Stimulated activated CD4-positive, alpha-beta T cell treated with anti-CD3 and anti-CD28 coated beads, Interleukin-1b, Interleukin-23, amount 100 ng/mL, for 1 hour (primary cell): ENCODE measurements around the gene IL20RB.
"Not testable (repeated sequence)": the region's sequence is repeated elsewhere in the genome, so short reads cannot be mapped to it uniquely, and the experiment has no call there.

Experiments
- DNase-seq, 2 donors: peaks; one replicate each; pipeline ENCODE4 v3.0.0-alpha.2; 2020; ENCODE audit warnings: low read depth in 2 of 2

Gene IL20RB

DNA sequence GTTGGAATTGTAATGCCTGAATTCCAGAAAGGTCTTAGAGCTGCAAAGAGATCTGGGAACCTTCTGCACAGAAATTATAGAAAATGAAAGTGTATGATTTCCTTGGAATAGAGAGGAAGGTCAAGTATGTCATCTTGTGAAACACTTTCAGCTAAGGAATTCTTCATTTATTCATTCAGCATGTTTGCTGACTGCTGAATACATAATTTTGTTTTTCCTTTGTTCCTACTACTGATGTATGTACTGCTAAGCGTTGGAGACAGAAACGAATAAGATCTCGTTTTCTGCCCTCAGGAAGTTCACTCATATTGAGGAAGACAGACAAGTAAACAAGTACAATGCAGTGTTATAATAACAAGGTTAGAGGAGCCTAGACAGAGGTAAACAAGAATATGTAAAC is 14.3 kb upstream of the IL20RB start:
- no peak for DNase-seq

DNA sequence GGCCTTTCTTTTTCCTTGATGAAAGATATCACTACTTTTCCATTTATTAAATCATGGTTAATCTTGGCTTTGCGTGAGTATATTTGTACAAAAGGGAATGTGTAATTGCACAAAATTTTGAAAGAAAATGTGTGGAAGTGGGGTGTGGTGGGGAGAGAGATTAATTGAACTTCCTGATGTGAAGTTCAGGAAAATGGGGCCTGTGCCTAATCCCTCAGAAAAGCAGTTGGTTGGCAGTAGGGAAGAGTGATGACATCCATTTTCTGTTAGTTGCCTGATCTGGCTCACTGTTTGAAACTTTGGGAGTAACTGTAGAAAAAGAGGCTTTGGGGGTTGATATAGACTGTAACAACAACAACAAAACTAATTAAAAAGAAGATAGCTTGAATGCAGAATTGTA is 10.8 kb upstream of the IL20RB start:
- DNase-seq: no peak

DNA sequence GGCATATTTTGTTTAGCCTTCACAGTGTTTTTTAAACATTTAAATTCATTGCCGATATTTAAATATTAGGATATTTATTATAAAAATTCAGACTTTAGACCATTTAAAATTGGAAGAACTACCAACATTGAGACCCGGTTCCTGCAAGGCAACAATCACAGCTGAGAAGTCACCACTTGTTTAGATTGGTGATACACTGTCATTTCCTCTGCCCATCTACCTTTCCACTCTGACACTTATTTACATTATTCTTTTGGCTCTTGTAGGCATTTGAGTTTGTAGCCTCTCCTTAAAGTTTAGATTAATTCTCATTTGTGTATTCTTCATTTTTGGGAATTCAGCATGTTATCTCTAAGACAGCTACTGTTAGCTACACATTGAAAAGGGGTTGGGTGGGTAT is 10.3 kb upstream of the IL20RB start:
- DNase-seq: no peak

DNA sequence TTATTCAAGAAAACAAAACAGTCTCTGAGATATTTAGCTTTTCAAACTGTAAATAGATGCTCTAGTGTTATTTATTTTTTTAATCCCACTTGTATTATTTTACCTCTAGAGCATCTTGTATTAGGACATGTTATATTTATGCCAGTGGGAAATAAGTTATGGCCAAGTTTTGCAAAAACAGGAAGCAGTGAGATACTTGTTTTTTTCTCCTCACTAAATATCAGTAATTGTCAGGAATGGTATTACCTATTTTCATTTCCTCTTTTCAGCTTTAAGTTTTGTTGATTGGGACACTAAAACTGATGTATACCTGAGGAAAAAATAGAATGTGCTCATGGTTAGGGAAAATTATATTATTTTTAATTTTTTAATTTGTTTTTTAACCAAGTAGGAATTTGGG is 8.6 kb upstream of the IL20RB start:
- no peak for DNase-seq

DNA sequence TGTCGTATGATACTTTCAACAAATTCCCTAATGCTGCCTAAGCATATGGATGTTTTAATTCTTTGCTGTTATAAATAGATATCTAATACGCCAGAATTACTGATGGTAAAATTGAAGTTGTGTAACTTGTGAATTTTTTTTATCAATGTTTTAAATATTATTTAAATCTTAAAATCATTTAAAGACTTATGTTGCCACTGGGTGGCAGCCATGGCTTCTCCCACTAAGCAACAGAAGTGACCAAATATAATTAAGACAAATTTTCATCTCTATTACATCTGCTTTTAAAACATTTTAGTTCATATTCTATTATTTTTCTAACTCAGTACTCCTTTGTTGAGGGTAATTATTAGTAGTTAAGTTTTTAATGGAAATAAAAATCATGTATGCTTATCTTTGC is 8.1 kb upstream of the IL20RB start:
- no peak for DNase-seq

DNA sequence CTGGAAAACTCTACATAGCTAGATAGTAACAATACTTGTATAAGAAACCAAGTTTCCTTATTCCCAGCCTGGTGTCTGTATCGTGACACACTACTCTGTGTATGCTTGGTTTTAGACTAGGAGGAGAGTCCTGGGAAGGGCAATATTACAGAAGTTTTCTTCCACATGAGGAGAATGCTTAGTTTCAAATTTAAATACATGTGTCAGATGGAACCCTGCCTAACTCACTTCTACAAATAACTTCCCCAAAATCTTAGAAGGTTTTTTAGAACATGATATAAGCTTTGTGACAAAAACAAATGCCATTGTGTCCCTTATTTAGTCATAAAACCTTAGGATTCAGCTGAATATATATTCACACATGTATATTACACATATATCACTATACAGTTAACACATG is 7.2 kb upstream of the IL20RB start:
- no peak for DNase-seq

DNA sequence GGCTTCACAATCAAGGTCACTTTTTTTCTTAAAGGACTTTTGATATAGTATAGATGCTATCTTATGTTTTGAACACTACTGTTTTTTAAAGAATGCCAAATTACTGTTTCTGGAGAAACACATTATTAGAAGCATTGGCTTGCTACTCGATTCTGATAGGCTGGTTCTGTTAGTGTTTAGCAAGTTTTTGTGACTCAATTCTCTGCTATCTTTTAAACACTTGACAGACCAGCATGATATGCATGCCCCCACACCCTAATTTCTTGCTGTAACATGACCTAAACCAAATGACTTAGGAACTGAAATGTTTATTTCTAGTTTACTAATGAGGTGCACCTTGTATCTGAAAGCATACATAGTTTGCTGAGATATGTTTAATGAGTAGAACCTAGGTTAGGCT is 5.5 kb upstream of the IL20RB start:
- no peak for DNase-seq

DNA sequence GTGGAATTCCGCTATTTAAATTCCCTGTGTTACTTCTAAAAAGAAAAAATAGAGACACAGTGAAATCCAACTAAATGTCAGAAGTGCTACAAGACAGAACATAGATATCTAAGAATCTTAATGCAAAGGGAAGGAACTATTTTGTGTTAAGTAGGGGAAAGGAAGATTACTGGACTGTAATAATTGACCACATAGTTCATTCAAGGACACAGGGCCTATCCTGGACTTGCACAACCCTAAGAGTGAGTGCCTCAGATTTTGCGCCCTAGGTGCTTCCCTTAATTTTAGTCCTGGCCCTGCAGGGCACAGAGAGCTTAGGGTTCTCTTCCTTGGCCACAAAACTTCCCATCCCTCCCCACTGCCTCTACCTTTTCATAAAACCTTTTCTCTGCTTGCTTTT is 3.5 kb upstream of the IL20RB start:
- no peak for DNase-seq

DNA sequence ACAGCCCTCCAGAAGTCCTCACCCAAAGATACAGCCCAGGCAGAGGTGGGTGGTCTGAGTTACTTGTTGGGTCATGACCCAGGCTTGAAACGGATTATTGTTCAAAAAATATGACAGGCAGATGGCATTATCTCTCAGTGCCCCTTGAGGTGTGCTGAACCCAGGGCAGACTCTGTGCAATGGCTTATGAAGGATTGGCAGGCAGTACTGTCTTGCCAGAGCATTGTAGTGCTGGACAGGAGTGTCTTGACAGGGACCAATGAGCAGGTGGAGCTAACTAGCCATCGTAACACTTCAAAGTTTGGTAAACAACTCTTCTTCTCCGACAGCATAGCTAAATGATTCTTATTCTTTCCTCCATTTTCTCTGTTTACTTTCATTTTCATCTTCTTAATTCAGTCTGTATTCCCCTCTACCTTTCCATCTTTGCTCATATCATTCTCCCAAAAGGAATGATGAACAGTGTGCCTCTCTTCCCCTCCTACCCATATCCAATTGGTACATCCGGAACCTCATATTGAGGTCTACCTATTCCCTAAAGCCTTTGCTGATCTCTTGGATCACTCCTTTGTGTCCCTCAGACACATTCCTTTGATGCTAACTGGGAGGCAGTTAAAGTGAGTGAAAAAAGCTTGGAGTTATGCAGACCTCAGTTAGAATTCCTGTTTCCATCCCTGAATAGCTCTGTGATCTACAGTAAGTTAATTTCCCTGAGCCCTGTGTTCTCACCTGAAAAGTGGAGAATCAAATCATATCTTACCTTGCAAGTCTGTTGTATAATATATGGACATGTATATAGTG is 2.6 kb upstream of the IL20RB start:
- no peak for DNase-seq

DNA sequence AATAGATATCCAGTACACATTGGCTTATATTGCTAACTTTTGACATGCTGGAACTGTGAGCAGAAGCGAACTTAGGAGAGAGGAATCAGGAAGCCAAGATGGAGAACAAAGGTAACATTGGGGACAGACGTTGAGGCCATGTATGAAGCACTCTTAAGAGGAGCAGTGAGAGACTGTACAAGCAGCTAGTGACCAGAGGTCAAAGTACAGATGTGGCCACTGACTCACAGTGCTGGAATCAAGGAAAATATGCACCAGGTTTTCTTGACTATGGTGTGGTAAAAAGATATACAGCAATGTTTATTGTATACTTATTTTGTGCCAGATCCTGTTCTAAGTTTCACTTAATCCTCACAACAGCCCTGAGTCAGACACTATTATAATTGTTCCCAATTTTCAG is 2.0 kb upstream of the IL20RB start:
- no peak for DNase-seq

DNA sequence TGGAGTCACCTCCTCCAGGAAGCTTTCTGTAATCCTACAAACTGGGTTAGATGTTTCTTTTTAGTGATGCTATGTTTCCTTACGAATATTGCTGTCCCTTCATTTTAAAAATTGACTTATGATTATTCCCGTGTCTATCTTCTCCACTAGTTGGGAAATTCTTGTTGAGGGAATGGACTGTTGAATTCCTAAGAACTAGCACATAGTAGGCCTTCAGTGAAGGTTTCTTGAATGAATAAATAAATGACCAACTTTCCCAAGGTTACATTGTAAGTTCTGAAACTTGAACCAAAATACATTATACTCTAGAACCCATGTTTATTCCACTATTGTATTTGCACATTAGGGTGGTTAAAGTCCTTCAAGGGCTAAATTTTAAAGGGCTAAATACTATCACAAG is 812 bp upstream of the IL20RB start:
- no peak for DNase-seq

DNA sequence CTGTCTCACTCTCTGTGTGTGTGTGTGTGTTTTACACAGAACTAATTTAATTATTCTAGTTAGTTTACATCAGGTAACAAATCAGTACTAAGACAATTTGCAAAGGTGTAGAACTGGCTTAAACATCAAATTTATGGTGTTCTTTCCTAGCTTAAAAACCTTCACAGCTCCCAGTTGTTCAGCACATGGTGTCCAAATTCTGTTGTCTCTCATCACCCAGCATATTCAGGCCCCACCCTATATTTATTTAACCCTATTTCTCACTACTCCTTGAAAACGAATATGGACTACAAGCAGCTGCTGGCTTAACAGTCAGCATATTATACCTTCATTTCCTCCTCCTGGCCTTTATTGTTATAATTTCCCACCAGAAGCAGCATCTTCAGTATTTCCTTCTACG is 1.2 kb downstream of the IL20RB start:
- no peak for DNase-seq

DNA sequence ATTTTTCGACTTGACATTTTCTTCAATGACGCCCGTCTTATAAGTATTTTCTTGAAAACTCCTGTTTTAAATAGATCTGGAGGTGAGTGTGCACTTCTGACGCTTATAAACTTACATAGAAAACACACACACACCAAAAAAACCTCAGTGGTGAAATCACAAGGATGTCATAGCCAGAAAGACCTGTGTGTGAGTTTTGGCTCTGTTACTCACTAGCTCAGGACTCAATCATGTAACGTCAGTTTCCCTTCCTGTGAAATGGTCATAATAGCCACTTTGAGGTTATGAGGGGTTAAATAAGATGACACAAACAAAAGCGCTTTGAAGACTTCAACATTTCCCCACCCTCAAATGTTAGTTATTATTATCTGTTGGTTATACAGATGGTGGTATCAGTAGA is 1.8 kb downstream of the IL20RB start:
- no peak for DNase-seq

DNA sequence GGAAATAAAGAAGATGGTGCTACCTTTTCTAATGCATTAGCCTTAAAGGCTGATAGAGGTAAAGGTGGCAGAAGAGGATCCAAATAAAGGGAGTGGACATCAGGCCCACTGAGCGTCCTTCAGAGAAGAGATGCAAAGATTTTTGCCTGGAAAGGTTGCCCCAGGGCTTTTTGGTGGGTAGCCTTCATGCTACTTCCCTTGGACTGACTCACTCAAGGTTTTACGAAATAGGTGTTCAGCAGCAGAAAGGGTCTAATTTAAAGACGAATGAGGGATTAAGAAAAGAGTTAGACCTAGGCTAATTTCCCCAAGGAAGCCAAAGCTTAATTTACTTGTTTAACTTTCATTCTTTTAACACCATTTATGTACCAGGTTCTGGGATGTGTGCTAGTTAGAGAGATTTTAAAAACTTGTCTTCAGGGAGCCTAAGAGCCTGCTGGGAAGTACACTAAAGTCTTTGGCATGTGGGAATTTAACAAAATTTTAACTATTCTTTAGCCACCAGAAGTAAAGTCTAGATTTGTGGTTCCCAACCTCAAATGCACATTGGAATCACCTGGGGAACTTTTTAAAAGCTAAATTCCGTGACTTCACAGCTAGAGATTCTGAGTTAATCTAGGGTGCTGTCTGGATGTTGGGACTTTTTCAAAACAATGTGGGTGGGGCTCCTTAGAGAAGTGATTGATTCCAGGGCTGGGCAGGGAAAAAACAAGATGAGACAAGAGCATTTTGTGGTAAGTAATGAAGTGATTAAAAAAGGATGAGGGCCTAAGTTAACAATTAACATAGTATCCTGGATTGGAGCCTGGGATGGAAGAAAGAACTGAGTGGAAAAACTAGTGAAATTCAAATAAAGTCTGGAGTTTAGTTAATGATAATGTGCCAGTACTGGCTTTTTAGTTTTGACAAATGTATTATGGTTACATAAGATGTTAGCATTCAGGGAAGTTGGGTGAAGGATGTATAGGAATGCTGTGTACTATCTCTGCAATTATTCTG is 3.4 kb downstream of the IL20RB start:
- DNase-seq: no peak

DNA sequence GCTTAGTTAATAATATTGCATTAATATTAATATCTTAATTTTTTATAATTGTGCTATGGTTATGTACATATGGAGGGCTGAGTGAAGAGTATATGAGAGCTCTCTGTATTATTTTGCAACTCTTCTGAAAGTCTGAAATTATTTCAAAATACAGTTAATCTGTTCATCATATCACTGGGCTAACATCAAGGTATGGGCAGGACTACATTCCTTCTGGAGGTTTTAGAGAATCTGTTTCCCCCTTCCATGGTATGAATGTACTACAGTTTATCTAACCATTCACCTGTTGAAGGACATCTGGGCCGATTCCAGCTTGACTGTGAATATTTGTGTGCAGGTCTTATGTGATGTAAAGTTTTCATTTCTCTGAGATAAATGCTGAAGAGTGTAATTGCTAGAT is 5.1 kb downstream of the IL20RB start:
- no peak for DNase-seq

DNA sequence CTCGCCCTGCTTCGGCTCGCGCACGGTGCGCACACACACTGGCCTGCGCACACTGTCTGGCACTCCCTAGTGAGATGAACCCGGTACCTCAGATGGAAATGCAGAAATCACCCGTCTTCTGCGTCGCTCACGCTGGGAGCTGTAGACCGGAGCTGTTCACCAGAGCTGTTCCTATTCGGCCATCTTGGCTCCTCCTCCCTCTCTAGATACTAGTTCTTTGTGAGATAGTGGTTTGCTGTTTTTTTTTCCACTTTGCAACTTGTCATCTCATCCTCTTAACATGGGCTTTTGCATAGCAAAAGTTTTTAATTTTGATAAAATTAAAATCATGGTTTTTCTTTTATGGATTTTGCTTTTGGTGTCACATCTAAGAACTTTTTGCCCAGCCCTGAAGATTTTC is 11.8 kb downstream of the IL20RB start:
- DNase-seq: not testable (repeated sequence)

DNA sequence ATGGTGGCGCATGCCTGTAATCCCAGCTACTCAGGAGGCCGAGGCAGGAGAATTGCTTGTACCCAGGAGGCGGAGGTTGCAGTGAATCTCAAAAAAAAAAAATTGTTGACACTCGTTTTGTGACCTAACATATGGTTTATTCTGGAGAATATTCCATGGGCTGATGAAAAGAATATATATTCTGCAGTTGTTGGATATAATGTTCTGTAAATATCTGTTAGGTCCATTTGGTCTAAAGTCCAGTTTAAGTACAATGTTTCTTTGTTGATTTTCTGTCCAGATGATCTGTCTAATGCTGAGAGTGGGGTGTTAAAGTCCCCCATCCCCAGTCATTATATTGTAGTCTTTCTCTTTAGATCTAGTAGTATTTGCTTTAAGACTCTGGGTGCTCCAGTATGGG is 15.6 kb downstream of the IL20RB start:
- no peak for DNase-seq

DNA sequence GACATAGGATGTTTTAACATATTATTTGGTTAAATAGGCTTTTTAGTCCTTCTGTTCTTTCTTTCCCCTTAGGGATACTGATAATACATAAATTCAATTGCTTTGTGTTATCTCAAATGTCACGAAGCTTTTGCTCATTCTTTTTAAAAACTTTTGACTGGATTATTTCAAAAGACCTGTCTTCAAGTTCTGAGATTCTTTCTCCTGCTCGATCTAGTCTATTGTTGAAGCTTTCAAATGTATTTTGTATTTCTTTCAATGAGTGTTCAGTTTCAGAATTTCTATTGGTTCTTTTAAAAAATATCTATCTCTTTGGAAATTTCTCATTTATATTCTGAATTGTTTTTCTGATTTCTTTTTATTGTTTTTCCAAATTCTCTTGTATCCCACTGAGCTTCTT is 16.9 kb downstream of the IL20RB start:
- no peak for DNase-seq

DNA sequence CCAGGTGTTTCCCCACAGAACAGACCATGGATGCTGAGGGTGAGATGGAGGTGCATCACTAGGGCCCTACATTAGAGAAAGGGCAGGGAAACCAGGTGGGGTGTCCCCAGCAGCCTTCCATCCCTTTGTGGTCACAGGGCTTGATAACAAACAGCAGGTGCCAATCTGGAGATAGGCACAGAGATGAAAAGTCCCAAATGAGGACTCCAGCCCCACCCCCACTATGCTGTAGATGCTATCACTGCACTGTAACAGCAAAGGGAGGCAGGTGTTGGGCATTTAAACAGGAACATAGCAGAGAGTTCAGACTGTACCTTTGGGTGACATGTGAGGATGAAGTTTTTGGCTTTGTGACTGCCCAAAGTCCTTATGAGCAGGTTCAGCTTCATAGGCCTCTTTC is 21.4 kb downstream of the IL20RB start:
- DNase-seq: no peak

DNA sequence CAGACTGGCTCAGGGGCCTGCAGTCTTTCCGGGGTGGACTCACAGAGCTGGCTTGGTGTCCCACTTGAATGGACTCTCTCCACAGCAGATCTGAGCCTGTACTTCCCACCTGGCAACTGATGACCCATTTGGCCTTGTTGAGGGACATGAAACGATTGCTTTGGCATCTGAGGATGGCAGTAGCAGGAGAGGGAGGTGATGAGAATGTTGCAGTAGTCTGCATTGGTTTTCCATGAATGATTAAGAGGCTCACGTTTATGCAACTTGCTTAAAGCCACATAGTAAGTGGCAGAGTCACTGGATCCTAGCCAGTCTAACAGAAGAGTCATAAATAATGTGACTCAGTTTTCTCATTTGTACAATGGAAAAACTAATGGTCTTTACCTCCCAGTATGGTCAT is 21.9 kb downstream of the IL20RB start:
- DNase-seq: no peak

DNA sequence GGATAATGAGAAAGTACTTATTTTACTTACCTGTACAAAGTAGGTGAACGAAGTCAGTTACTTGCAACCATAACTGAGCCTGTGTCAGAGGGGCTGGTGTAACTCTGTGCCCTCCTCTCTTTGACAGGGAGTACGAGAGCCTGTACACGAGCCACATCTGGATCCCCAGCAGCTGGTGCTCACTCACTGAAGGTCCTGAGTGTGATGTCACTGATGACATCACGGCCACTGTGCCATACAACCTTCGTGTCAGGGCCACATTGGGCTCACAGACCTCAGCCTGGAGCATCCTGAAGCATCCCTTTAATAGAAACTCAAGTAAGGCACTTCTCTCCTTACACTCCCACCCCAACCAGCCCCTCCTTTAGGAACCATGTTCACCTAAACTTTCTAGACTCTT is 24.2 kb downstream of the IL20RB start:
- no peak for DNase-seq

DNA sequence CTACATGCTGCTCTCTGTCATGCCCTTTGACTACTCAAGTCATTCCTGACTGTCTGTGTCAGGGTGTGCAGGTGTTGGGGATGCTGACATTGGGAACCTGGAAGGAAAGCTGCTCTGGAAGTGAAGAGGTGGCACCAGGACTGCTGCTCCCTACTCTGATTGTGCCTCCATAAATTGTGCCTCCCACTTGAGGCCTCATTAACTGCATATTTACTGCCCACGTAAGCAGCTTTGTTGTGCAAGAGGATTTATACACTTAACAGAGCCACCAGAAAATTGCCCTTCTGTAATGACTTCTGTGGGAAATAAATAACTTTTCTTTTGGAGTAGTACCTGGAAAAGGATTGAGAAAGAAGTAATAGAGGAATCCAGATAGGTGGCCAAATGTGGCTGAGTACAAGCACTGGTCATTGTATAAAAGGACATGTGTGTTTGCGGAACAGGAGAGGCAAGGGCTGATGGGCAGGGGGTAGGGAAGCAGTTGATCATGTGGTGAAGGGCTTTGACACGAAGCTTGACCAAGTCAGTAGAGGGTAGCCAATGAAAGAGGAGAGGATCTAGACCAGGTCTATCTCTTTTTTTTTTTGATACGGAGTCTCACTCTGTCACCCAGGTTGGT is 24.8 kb downstream of the IL20RB start:
- DNase-seq: no peak

DNA sequence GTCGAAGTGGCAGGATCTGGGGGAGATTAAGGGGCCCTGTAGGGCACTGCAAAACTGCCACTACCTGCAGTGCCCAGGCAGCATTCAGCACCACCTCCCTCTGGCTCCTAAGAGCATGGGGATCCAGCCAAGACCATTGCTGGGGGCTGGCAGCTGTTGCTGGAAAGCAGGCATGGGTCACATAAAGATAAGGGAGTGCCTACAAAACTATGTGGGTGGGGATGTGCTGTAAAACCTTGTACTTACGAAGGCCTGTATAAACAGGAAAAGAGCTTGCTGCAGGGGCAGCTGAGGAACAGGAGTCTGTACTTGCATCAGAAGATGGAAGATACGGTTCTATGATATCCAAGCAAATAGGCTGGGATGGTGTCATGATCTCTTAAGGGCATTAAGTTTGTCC is 27.1 kb downstream of the IL20RB start:
- no peak for DNase-seq
